Measurements from ENCODE around the gene OR1J1. TPM values are rescaled to one million over a fixed set of nuclear protein-coding genes. Genes with fewer than 3 reads are reported as not detected.

The OR1J1 gene
- not detected in 2 replicates for total RNA-seq

GRCh38 chr9:122477826-122478225 is at the start of gene OR1J1:
OR1J1 (minus strand) TSS chr9:122477926; CDS start chr9:122477926, 0 bp downstream.

GRCh38 chr9:122527193-122527592 is 49.5 kb upstream of the OR1J1 start, which contains the start of gene OR1N1:
OR1N1 (minus strand) TSS chr9:122527293; CDS start chr9:122527293, 0 bp downstream.

GRCh38 chr9:122518841-122519240 is 41.1 kb upstream of the OR1J1 start, which contains the start of gene OR1J4:
OR1J4 (plus strand) TSS chr9:122519141; CDS start chr9:122519141, 0 bp downstream.

GRCh38 chr9:122510502-122510901 is 32.8 kb upstream of the OR1J1 start, which contains the start of gene OR1J2:
OR1J2 (plus strand) TSS chr9:122510802; CDS start chr9:122510802, 0 bp downstream.

Other genes starting within 250 kb of the OR1J1 start
- not detected in 2 replicates for gene LHX6, start 249.0 kb downstream of the OR1J1 start, total RNA-seq
- gene RBM18, start 213.1 kb downstream of the OR1J1 start, total RNA-seq, result 5.8 and 7.1 TPM in 2 replicates
- 26.5 and 28.5 TPM in 2 replicates for gene MRRF, start 213.0 kb downstream of the OR1J1 start, total RNA-seq
- gene PTGS1, start 106.9 kb downstream of the OR1J1 start, total RNA-seq, result 18.6 and 26.4 TPM in 2 replicates
- not detected in 2 replicates for gene OR1J2, start 32.9 kb upstream of the OR1J1 start, total RNA-seq
- gene OR1J4, start 41.2 kb upstream of the OR1J1 start, total RNA-seq, result not detected in 2 replicates
- gene OR1N1, start 49.4 kb upstream of the OR1J1 start, total RNA-seq, result not detected in 2 replicates
- gene OR1N2, start 75.2 kb upstream of the OR1J1 start, total RNA-seq, result not detected in 2 replicates
- under 0.01 TPM in 1 of 2 replicates, not detected in the other for gene OR1L8, start 105.5 kb upstream of the OR1J1 start, total RNA-seq
- not detected in 2 replicates for gene OR1Q1, start 136.8 kb upstream of the OR1J1 start, total RNA-seq
- gene OR1B1, start 179.7 kb upstream of the OR1J1 start, total RNA-seq, result 0.17 TPM in 1 of 2 replicates, not detected in the other
- not detected in 2 replicates for gene OR1L1, start 183.8 kb upstream of the OR1J1 start, total RNA-seq
- gene OR1L3, start 197.2 kb upstream of the OR1J1 start, total RNA-seq, result not detected in 2 replicates
- not detected in 2 replicates for gene OR1L4, start 246.1 kb upstream of the OR1J1 start, total RNA-seq

All from bronchial smooth muscle cell (primary cell).